ENCODE results near the gene PFDN5.

DNA sequence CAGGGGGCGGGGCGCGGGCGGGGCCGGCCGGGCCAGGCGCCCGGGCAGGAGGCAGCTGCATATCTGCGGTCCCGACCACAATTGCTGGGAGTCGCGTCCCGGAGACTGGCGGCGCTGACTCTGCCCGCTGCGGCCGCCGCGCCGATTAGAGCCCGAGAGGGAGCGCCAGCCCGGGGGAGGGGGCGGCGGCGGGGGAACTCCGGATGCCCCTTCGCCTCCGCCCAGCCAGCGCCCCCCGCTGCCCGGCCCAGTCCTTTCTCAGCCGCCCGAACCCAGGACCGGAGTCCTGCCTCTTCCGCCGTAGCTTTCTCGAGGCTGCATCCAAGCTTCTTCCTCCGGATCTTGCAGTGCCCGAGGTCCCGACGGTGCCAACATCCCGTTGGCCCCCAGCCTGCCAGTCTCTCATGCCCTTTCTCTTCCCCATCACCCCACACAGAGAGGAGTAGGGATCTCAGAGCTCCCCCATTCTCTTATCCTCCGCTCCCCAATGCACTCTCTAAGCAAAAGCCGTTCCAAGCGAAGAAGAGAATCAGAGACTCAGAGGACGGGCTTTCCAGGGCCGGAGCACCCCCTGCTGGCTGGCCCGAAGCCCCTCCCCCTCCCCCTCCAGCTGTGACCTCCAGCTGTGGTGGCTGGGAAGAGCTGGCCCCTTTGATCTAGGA lies 49.6 kb downstream of the PFDN5 start:
- TF ChIP-seq, protein P1, sequence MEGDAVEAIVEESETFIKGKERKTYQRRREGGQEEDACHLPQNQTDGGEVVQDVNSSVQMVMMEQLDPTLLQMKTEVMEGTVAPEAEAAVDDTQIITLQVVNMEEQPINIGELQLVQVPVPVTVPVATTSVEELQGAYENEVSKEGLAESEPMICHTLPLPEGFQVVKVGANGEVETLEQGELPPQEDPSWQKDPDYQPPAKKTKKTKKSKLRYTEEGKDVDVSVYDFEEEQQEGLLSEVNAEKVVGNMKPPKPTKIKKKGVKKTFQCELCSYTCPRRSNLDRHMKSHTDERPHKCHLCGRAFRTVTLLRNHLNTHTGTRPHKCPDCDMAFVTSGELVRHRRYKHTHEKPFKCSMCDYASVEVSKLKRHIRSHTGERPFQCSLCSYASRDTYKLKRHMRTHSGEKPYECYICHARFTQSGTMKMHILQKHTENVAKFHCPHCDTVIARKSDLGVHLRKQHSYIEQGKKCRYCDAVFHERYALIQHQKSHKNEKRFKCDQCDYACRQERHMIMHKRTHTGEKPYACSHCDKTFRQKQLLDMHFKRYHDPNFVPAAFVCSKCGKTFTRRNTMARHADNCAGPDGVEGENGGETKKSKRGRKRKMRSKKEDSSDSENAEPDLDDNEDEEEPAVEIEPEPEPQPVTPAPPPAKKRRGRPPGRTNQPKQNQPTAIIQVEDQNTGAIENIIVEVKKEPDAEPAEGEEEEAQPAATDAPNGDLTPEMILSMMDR (IDR thresholded peaks at IDR 0.05) = no peak
- TF ChIP-seq POLR2A (IDR thresholded peaks at IDR 0.05) = no peak
